GM20000 (cell line): ENCODE data around the gene PLK2.

Experiments used
- DNase-seq: peaks from one replicate; pipeline ENCODE4 v3.0.0; 2012; ENCODE audit warnings: low spot score
- TF ChIP-seq, protein P1 (sequence below): IDR thresholded peaks from 2 replicates; pipeline ENCODE4 v1.5.1; 2012; ENCODE audit warnings: mild to moderate bottlenecking, control low read depth; ENCODE audit errors: extremely low read depth, missing control alignments

The PLK2 gene

GRCh38 chr5:58460002-58460731 is at the start of gene PLK2:
Gene PLK2 (minus strand): TSS chr5:58460086. CDS start chr5:58459959, 127 bp downstream.
- TF ChIP-seq, protein P1, sequence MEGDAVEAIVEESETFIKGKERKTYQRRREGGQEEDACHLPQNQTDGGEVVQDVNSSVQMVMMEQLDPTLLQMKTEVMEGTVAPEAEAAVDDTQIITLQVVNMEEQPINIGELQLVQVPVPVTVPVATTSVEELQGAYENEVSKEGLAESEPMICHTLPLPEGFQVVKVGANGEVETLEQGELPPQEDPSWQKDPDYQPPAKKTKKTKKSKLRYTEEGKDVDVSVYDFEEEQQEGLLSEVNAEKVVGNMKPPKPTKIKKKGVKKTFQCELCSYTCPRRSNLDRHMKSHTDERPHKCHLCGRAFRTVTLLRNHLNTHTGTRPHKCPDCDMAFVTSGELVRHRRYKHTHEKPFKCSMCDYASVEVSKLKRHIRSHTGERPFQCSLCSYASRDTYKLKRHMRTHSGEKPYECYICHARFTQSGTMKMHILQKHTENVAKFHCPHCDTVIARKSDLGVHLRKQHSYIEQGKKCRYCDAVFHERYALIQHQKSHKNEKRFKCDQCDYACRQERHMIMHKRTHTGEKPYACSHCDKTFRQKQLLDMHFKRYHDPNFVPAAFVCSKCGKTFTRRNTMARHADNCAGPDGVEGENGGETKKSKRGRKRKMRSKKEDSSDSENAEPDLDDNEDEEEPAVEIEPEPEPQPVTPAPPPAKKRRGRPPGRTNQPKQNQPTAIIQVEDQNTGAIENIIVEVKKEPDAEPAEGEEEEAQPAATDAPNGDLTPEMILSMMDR, result peak; percentile 35
- peak; percentile 92 for DNase-seq

- no peak for DNase-seq
- TF ChIP-seq, protein P1, result no peak
Measured at GRCh38 chr5:58507715-58508114, 47.8 kb upstream of the PLK2 start.

DNA sequence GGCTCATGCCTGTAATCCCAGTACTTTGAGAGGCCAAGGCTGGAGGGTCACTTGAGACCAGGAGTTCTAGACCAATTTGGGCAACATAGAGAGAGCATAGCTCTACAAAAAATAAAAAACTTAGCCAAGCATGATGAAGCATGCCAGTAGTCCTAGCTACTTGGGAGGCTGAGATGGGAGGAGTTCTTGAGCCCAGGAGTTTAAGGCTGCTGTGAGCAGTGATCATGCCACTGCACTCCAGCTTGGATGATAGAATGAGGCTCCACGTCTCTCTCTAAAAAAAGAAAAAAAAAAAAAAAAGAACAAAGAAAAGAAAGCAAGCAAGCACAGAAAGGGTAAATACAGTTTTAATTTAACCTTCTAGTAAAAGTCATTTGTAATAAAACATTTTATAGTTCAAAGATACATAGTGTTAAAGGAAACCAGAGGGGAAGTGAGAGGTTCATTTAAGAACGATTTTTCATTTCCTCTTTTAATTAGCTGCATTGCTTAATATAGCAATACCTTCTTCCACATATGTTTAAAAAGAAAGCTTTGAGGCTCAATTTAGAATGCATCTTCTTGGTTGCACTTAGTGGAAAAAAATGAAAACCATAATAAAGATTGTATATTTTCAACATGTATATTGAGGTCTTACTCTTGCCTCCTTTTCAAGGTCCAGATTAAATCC is 46.2 kb upstream of the PLK2 start:
- TF ChIP-seq, protein P1, result no peak
- DNase-seq, result no peak

DNA sequence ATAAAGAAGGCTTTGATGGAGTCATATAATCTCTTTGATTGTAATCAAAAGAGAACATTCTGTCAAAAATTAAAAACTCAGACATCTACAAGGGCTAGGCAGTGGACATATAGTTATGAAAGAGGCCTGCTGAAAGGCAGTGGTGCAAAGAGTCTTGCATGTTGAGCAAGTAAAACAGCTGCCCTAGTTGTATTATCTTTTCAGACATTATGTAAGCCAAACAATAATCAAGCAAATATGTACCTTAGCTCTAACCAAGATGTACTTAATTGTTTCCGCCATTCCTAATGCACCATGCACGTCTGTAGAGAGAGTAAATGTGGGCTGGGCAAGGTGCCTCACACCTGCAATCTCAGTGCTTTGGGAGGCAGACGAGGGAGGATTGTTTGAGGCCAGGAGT is 45.6 kb upstream of the PLK2 start:
- TF ChIP-seq, protein P1, result no peak
- DNase-seq, result no peak

- TF ChIP-seq, protein P1, result no peak
- no peak for DNase-seq
Measured at GRCh38 chr5:58504766-58505165, 44.9 kb upstream of the PLK2 start.

- no peak for DNase-seq
Measured at GRCh38 chr5:58503390-58504046, 43.6 kb upstream of the PLK2 start.

More at GRCh38 chr5:58503390-58504046, 43.6 kb upstream of the PLK2 start:
- TF ChIP-seq, protein P1, result no peak
